GM12878 (cell line): ENCODE results near the gene ECPAS. TPM values are rescaled to one million over a fixed set of nuclear protein-coding genes. Genes with fewer than 3 reads are reported as not detected.

ENCODE experiments used
- ATAC-seq: fragments of 200-7000 bp; cut with Tn5 transposase; 3 replicates; pipeline ENCODE4 v1.9.1; 2020; ENCODE audit warnings: mild to moderate bottlenecking, moderate library complexity
- BruUV-seq: library from RNA; stranded (reverse); fragments of 400-500 nt; replicated peaks from 2 replicates; lab custom pipeline; 2021; lab: Mats Ljungman, UMichigan
- CTCF ChIA-PET: fragments of 300-600 bp; sonication (Branson Sonifier 250); formaldehyde crosslinking; extraction: SDS; loops from one replicate; lab custom pipeline; 2021; ENCODE audit warnings: inconsistent platforms; lab: Yijun Ruan, JAX
- POLR2A ChIA-PET: fragments of 350-600 bp; formaldehyde crosslinking; extraction: SDS; loops from one replicate; lab custom pipeline; 2021; ENCODE audit warnings: inconsistent platforms; lab: Charles Lee
- RAD21 ChIA-PET: fragments of 300-600 bp; sonication (Branson Sonifier 250); formaldehyde crosslinking; loops from one replicate; lab custom pipeline; 2023; ENCODE audit warnings: antibody characterized with exemption; ENCODE audit not compliant: unreplicated experiment; lab: Charles Lee
- SMC1A ChIA-PET: fragments of 300-600 bp; sonication (Branson Sonifier 250); formaldehyde crosslinking; loops from one replicate; lab custom pipeline; 2023; ENCODE audit not compliant: unreplicated experiment, uncharacterized antibody; lab: Charles Lee
- DNase-seq: peaks from one replicate; pipeline ENCODE4 v3.0.0-alpha.2; 2011; ENCODE audit warnings: low read depth, low spot score
- FAIRE-seq: peaks from 3 replicates; lab custom pipeline; 2011; peaks lifted over from hg19 to GRCh38; lab: Jason Lieb, UNC
- H2AFZ ChIP-seq: 2 replicates; pipeline ENCODE4 v1.6.0; 2011; ENCODE audit warnings: low read depth, low read length, control low read depth; ENCODE audit not compliant: control insufficient read depth
- H3K27ac ChIP-seq: 2 replicates; pipeline ENCODE4 v1.5.1; 2011; ENCODE audit warnings: control low read depth; ENCODE audit not compliant: control insufficient read depth, insufficient read depth
- H3K27me3 ChIP-seq, 2 experiments: replicated peaks in 1 of 2; 2 replicates each; pipeline versions ENCODE4 v1.6.0 to v1.6.1; 2011; ENCODE audit warnings: low read length in 1 of 2; ENCODE audit not compliant: control insufficient read depth in 2 of 2, insufficient read depth in 2 of 2
- H3K36me3 ChIP-seq, 2 experiments: 2 replicates each; pipeline ENCODE4 v1.5.1; 2011; ENCODE audit warnings: low read length in 1 of 2; ENCODE audit not compliant: control insufficient read depth in 2 of 2, insufficient read depth in 2 of 2
- H3K4me1 ChIP-seq: 2 replicates; pipeline ENCODE4 v1.6.1; 2011; ENCODE audit warnings: mild to moderate bottlenecking, low read length, moderate library complexity, mixed read lengths; ENCODE audit not compliant: control insufficient read depth, insufficient read depth
- H3K4me2 ChIP-seq: 2 replicates; pipeline ENCODE4 v1.6.0; 2011; ENCODE audit warnings: control low read depth; ENCODE audit not compliant: control insufficient read depth, insufficient read depth
- H3K4me3 ChIP-seq: fragments of 200-600 bp; sonication (generic); 2 replicates; pipeline ENCODE4 v1.5.1; 2016
- H3K79me2 ChIP-seq: 2 replicates; pipeline ENCODE4 v1.6.0; 2011; ENCODE audit warnings: low read length; ENCODE audit not compliant: control insufficient read depth, insufficient read depth
- H3K9ac ChIP-seq: 2 replicates; pipeline ENCODE4 v1.8.0; 2011; ENCODE audit warnings: low read length, control low read depth, mixed read lengths; ENCODE audit not compliant: control insufficient read depth, insufficient read depth
- H3K9me3 ChIP-seq: replicated peaks from 3 replicates; pipeline ENCODE4 v1.5.1; 2011; ENCODE audit warnings: mild to moderate bottlenecking, low read length; ENCODE audit not compliant: control insufficient read depth, insufficient read depth
- H4K20me1 ChIP-seq: 2 replicates; pipeline ENCODE4 v1.6.0; 2011; ENCODE audit not compliant: control insufficient read depth, insufficient read depth
- ATF7 ChIP-seq: fragments of 450-650 bp; IDR thresholded peaks from 2 replicates; pipeline ENCODE4 v1.6.1; 2016; ENCODE audit warnings: low read depth, mild to moderate bottlenecking
- BCL11A ChIP-seq: IDR thresholded peaks from 2 replicates; pipeline ENCODE4 v1.6.1; 2011; ENCODE audit warnings: low read depth, low read length
- BRCA1 ChIP-seq: IDR thresholded peaks from 2 replicates; pipeline ENCODE4 v1.6.1; 2011; ENCODE audit warnings: low read depth, low read length, improper control_type of control experiment
- CHD4 ChIP-seq: fragments of 200-600 bp; sonication (generic); IDR thresholded peaks from 2 replicates; pipeline ENCODE4 v1.6.1; 2016; ENCODE audit warnings: mild to moderate bottlenecking
- CREB1 ChIP-seq: IDR thresholded peaks from 2 replicates; pipeline ENCODE4 v1.6.1; 2012; ENCODE audit warnings: low read depth, mild to moderate bottlenecking, inconsistent platforms
- CREM ChIP-seq: IDR thresholded peaks from 2 replicates; pipeline ENCODE4 v1.6.1; 2014; ENCODE audit warnings: antibody characterized with exemption, low read depth
- E4F1 ChIP-seq: fragments of 450-650 bp; IDR thresholded peaks from 2 replicates; pipeline ENCODE4 v1.6.1; 2018; ENCODE audit warnings: borderline replicate concordance, mild to moderate bottlenecking; ENCODE audit not compliant: partially characterized antibody
- FOS ChIP-seq: IDR thresholded peaks from 3 replicates; pipeline ENCODE4 v1.6.1; 2011; ENCODE audit warnings: borderline replicate concordance; ENCODE audit not compliant: insufficient read length; ENCODE audit errors: extremely low read depth
- GABPA ChIP-seq: IDR thresholded peaks from 2 replicates; pipeline ENCODE4 v1.6.1; 2014; ENCODE audit warnings: antibody characterized with exemption, low read depth, mild to moderate bottlenecking, inconsistent platforms
- HDAC2 ChIP-seq: fragments of 200-600 bp; sonication (generic); IDR thresholded peaks from 2 replicates; pipeline ENCODE4 v1.6.1; 2017
- KAT2A ChIP-seq: conservative IDR thresholded peaks from 2 replicates; pipeline ENCODE4 v1.6.1; 2011; ENCODE audit warnings: low read depth, low read length; ENCODE audit not compliant: control insufficient read depth
- MLLT1 ChIP-seq: fragments of 450-650 bp; IDR thresholded peaks from 2 replicates; pipeline ENCODE4 v1.6.1; 2016; ENCODE audit warnings: mild to moderate bottlenecking
- NFYB ChIP-seq: IDR thresholded peaks from 2 replicates; pipeline ENCODE4 v1.6.1; 2011; ENCODE audit warnings: low read depth, mild to moderate bottlenecking, low read length, improper control_type of control experiment, moderate library complexity; ENCODE audit not compliant: insufficient read depth
- PRDM15 ChIP-seq: fragments of 450-650 bp; formaldehyde crosslinking; IDR thresholded peaks from 2 replicates; pipeline ENCODE4 v1.4.0; 2020; ENCODE audit warnings: mild to moderate bottlenecking, moderate library complexity
- SMC3 ChIP-seq: IDR thresholded peaks from 2 replicates; pipeline ENCODE4 v1.6.1; 2011; ENCODE audit warnings: low read length, improper control_type of control experiment, borderline replicate concordance
- ZBED1 ChIP-seq: IDR thresholded peaks from 2 replicates; pipeline ENCODE4 v1.6.1; 2016; ENCODE audit warnings: borderline replicate concordance
- ZNF207 ChIP-seq: fragments of 450-650 bp; IDR thresholded peaks from 2 replicates; pipeline ENCODE4 v1.6.1; 2014; ENCODE audit warnings: antibody characterized with exemption, mild to moderate bottlenecking, borderline replicate concordance
- WGBS: methylation state at CpG from one replicate; pipeline ENCODE4 v1.1.6; 2016; ENCODE audit warnings: low lambda C conversion rate; ENCODE audit not compliant: insufficient replicate concordance, insufficient coverage; ENCODE audit errors: missing lambda C conversion rate; 5-methylcytosine and 5-hydroxymethylcytosine counted together
- in situ Hi-C: fragments of 300-500 bp; cut with MboI; formaldehyde crosslinking; loops from 9 replicates; pipeline ENCODE4 v1.14.3; 2018; ENCODE audit warnings: mixed read lengths
- intact Hi-C: fragments of 100-400 bp; cut with micrococcal nuclease; formaldehyde crosslinking; loops from one replicate; pipeline ENCODE4 v1.14.2; 2022; ENCODE audit not compliant: unreplicated experiment
- polyA plus RNA-seq, 11 experiments: library from polyadenylated mRNA; depleted of rRNA in 4 of 11; unstranded in 6 of 11; stranded (reverse) in 5 of 11; fragments of >200 nt; fragmentation: Nextera tagmentation in 4 of 11; fragmentation: Illumina TruSeq in 1 of 11; extraction: Ambion mirVana in 4 of 11; extraction: Trizol in 1 of 11; gene quantifications; 1 replicate in 1 of 11; 2 replicates in 10 of 11; pipeline versions ENCODE4 v1.2.1 to v1.2.3, GENCODE V29; 2011 to 2016; ENCODE audit warnings: inconsistent platforms in 2 of 11, missing spikeins in 2 of 11, low read depth in 1 of 11
- total RNA-seq, 4 experiments: library from RNA; depleted of rRNA in 3 of 4; stranded (reverse); fragments of >200 nt in 3 of 4; fragmentation: Illumina TruSeq in 1 of 4; extraction: Trizol in 1 of 4; gene quantifications; 2 replicates each; pipeline versions ENCODE4 v1.2.1 to v1.2.3, GENCODE V29; 2013 to 2021

Gene ECPAS
- total and polyA plus RNA-seq, 10 of the 15 experiments (the other 5 are each of a cell fraction or from before 2014, with no cell fraction given): 11.2 to 69.8 (median 50.1) TPM

- Histone ChIP-seq H3K27me3 (no peaks in the 10 kb centered on the region), H3K36me3 (peaks cover 0 to 23% of the 10 kb centered on the region in 2 experiments), H4K20me1 (no peaks in the 10 kb centered on the region), H3K9me3 (no peaks in the 10 kb centered on the region), H3K4me2 (no peak overlapping the region), H2AFZ (no peak overlapping the region), H3K9ac (no peak overlapping the region), H3K79me2 (no peaks in the 10 kb centered on the region), H3K4me1 (no peaks in the 10 kb centered on the region), H3K27ac (no peak overlapping the region), H3K4me3 (no peak overlapping the region)
- RAD21 ChIA-PET: no interaction called here
- BruUV-seq: no TSS peak
- CTCF ChIA-PET: interaction anchor here (0.6 to 1.4 kb wide), 2 partner anchors 11 to 193 kb away, joined by 3 to 5 read pairs; no protein-coding TSS in a partner anchor
- FAIRE-seq: peak; percentile 54
- in situ Hi-C loops: no loop called here
- intact Hi-C loops: loop anchor here (10.0 kb wide), 2 partner anchors 258 to 1728 kb away; no protein-coding TSS in a partner anchor
- SMC1A ChIA-PET: no interaction called here
- POLR2A ChIA-PET: interaction anchor here (0.6 kb wide), 1 partner anchor 67 kb away, joined by 3 read pairs; no protein-coding TSS in a partner anchor
- no peak for DNase-seq
- no peak for ATAC-seq
- WGBS: 100% methylated on average over 1 of the region's 1 CpG
- TF ChIP-seq CHD4 (no peak), CREB1 (no peak), BCL11A (no peak), ZBED1 (no peak), ATF7 (no peak), E4F1 (no peak), ZNF207 (no peak), FOS (no peak), MLLT1 (no peak), KAT2A (no peak), GABPA (no peak), BRCA1 (no peak), PRDM15 (CRISPR knock-in tag) (no peak), SMC3 (no peak), CREM (no peak), NFYB (no peak), HDAC2 (no peak)
These were observed 47.6 kb downstream of the ECPAS start for GRCh38 chr9:111436571-111436970.
